ENCODE data around the gene ADAT2. TPM values are rescaled to one million over a fixed set of nuclear protein-coding genes. Genes with fewer than 3 reads are reported as not detected.
"Not testable (repeated sequence)": the region's sequence is repeated elsewhere in the genome, so short reads cannot be mapped to it uniquely, and the experiment has no call there.

Gene ADAT2
- total RNA-seq, 4 donors from 2014 or later = 1.7 to 11.3 (median 6.1) TPM

DNA sequence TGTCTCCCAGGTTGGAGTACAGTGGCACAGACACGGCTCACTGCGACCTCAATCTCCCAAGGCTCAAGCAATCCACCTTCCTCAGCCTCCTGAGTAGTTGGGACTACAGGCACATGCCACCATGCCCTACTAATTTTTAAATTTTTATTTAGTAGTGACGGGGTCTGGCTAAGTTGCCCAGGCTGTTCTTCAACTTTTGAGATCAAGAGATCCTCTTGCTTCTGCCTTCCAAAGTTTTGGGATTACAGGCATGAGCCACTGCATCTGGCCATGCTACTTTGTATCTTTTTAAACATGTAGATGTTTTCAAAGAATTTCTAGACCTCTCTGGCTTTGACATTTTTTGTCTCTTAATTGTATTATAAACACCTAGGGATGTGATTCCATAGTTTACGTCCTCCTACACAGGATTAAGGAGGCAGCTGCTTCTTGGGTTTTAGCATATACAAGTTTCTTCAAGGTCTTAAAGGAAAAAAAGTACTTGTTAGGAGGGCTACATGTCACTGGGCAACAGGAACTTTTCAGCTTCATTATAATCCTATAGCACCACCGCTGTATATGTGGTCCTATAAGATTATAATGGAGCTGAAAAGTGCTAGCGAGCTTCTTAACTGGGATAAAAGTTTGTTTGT, 1.3 kb downstream of the ADAT2 start:
- Histone ChIP-seq H3K4me3 (peak overlapping the region in 3 of 4 donors; percentile 73 to 80 (median 76)), H3K36me3 (no peaks in the 10 kb centered on the region), H3K27me3 (no peaks in the 10 kb centered on the region), H3K27ac (no peak overlapping the region), H3K9me3 (no peaks in the 10 kb centered on the region), H3K4me1 (peaks cover 0 to 11% (median 2%) of the 10 kb centered on the region in 4 donors)
- DNase-seq = no peak
- TF ChIP-seq, protein P1, sequence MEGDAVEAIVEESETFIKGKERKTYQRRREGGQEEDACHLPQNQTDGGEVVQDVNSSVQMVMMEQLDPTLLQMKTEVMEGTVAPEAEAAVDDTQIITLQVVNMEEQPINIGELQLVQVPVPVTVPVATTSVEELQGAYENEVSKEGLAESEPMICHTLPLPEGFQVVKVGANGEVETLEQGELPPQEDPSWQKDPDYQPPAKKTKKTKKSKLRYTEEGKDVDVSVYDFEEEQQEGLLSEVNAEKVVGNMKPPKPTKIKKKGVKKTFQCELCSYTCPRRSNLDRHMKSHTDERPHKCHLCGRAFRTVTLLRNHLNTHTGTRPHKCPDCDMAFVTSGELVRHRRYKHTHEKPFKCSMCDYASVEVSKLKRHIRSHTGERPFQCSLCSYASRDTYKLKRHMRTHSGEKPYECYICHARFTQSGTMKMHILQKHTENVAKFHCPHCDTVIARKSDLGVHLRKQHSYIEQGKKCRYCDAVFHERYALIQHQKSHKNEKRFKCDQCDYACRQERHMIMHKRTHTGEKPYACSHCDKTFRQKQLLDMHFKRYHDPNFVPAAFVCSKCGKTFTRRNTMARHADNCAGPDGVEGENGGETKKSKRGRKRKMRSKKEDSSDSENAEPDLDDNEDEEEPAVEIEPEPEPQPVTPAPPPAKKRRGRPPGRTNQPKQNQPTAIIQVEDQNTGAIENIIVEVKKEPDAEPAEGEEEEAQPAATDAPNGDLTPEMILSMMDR (IDR thresholded peaks at IDR 0.05) = no peak
- TF ChIP-seq POLR2A (IDR thresholded peaks at IDR 0.05) = no peak

DNA sequence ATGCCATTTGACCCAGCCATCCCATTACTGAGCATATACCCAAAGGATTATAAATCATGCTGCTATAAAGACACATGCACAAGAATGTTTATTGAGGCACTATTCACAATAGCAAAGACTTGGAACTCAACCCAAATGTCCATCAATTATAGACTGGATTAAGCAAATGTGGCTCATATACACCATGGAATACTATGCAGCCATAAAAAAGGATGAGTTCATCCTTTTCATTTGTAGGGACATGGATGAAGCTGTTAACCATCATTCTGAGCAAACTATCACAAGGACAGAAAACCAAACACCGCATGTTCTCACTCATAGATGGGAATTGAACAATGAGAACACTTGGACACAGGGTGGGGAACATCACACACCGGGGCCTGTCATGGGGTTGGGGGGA, 2.6 kb downstream of the ADAT2 start:
- H3K9me3 ChIP-seq = not testable (repeated sequence)

DNA sequence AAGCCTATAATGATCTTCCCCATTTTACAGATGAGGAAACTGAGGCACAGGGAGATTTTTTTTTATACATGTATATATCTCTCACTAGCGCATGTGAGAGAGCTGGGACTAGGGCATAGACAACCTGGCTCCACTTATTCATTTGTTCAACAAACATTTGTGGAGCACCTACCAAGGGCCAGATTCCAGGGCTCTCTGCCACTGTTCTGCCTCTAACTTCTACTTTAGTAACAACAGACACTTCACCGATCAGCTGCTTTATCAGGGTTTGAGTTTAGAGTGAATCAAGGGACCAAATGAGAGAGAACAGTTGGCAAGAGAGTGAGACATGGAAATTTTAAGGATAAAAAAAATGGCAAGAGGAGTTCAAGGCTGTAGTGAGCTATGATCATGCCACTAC, 7.4 kb downstream of the ADAT2 start:
- no peak overlapping the region for H3K4me3 ChIP-seq
- no peaks in the 10 kb centered on the region for H3K9me3 ChIP-seq
- H3K27ac ChIP-seq = no peak overlapping the region
- no peaks in the 10 kb centered on the region for H3K36me3 ChIP-seq
- no peak for DNase-seq
- TF ChIP-seq, protein P1 (IDR thresholded peaks at IDR 0.05) = no peak
- no peak for TF ChIP-seq POLR2A (IDR thresholded peaks at IDR 0.05)
- no peaks in the 10 kb centered on the region for H3K4me1 ChIP-seq
- no peaks in the 10 kb centered on the region for H3K27me3 ChIP-seq

More for the DNA sequence above, 2.6 kb downstream of the ADAT2 start:
- H3K27me3 ChIP-seq, H3K36me3 ChIP-seq, DNase-seq, H3K27ac ChIP-seq, H3K4me3 ChIP-seq: not testable (repeated sequence)
- H3K4me1 ChIP-seq = peaks cover 0 to 11% (median 2%) of the 10 kb centered on the region in 4 donors

DNA sequence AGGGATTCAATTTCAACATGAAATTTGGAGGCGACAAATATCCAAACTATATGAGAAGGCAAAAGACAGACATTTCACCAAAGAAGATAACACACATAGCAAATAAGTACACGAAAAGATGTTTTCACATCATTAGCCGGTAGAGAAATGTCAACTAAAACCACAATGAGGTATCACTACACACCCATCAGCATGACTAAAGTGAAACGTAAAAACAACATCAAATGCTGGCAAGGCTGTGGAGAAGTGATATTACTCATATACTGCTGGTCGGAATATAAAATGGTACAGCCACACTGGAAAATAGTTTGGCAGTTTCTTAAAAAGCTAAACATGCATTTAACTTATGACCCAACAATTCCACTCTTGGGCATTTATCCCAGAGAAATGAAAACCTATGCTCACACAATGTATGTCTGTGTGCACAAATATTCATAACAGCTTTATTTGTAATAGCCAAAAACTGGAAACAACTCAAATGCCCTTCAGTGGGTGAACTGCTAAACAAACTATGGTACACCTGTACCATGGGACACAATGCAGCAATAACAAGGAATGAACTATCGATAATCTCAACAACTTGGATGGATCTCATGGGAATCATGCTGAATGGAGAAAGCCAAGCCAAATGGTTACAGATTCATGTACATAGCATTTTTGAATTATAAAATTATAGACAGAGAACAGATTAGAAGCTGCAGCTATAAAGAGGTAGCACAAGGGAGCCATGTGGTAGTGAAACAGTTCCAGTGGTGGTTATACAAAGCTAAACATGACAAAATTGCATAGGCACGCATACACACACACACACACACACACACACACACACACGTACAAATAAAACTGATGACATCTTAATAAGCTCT, 8.6 kb downstream of the ADAT2 start:
- no peaks in the 10 kb centered on the region for H3K36me3 ChIP-seq
- H3K9me3 ChIP-seq = no peaks in the 10 kb centered on the region
- no peaks in the 10 kb centered on the region for H3K27me3 ChIP-seq
- no peak for DNase-seq
- no peak overlapping the region for H3K4me3 ChIP-seq
- TF ChIP-seq, protein P1 (IDR thresholded peaks at IDR 0.05) = no peak
- no peak for TF ChIP-seq POLR2A (IDR thresholded peaks at IDR 0.05)
- H3K4me1 ChIP-seq = no peaks in the 10 kb centered on the region
- H3K27ac ChIP-seq = no peak overlapping the region

DNA sequence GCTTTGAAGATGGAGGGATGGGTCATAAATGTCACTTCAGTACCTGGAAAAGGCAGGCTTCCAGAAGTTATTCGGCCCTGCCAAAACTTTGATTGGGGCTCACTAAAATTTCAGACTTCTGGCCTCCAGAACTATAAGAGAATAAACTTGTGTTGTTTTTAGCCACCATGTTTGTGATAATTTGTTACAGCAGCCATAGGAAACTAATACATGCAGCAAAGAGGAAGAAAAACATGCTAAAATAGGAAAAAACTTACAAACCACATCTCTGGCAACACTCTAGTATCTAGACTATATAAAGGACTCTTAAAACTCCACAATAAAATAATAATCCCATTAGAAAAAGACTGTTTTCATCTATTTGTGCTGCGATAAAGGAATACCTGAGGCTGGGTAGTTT, 9.5 kb downstream of the ADAT2 start:
- Histone ChIP-seq H3K27me3 (no peaks in the 10 kb centered on the region), H3K27ac (no peak overlapping the region), H3K9me3 (no peaks in the 10 kb centered on the region), H3K4me1 (no peaks in the 10 kb centered on the region), H3K4me3 (no peak overlapping the region), H3K36me3 (no peaks in the 10 kb centered on the region)
- DNase-seq = no peak
- TF ChIP-seq, protein P1 (IDR thresholded peaks at IDR 0.05) = no peak
- no peak for TF ChIP-seq POLR2A (IDR thresholded peaks at IDR 0.05)

DNA sequence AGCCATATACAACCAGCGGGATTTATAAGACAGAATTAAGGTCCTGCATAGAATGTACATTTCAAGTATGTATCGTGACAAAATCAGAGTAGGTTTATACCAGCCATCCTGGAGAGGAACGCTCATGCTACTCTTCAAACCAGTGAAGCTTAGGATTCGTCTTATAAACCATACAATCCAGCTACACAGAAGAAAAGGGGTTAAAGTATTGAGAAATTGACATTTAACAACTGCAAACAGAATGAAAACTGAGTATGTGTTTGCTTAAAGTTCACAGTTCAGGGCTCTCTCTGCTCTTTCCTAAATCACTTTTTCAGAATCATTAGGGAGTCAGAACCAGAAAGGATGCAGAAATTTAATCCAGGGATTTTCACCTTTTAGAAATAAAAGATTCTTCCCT, 17.9 kb downstream of the ADAT2 start:
- Histone ChIP-seq H3K4me3 (no peak overlapping the region), H3K36me3 (peaks cover 0 to 13% (median 0%) of the 10 kb centered on the region in 3 donors), H3K27ac (no peak overlapping the region), H3K27me3 (no peaks in the 10 kb centered on the region), H3K9me3 (no peaks in the 10 kb centered on the region), H3K4me1 (no peaks in the 10 kb centered on the region)
- TF ChIP-seq POLR2A (IDR thresholded peaks at IDR 0.05) = no peak
- TF ChIP-seq, protein P1 (IDR thresholded peaks at IDR 0.05) = no peak
- DNase-seq = no peak

All from Peyer's patch (tissue), 4 donors.